Measurements from ENCODE around the gene ENOX1. TPM values are rescaled to one million over a fixed set of nuclear protein-coding genes. Genes with fewer than 3 reads are reported as not detected.
A peak's percentile ranks its signal among the peaks of the same experiment; 100 is the strongest.

Gene ENOX1
- total RNA-seq, 1 experiment from 2014 or later, result 0.95 TPM

DNA sequence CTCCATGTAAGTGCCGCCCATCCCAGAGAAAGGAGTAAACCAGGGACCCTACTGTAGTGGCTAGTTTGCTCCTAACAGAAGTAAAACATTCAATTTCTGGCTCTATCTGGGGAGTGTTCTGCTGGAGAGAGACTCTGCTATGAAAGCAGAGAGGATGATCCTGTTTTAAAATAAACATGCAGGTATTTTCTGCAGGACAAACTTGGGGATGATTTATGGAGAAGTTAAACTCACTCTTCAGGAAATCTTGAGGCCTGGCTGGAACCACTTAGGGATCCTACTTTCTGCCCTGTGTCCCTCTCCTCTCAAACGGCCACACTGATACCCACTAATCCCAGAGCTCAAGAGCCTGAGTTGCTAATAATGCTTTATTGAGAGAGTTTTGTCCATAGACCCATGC lies 482.3 kb downstream of the ENOX1 start:
- Histone ChIP-seq H3K9me2 (replicated peaks; ENCODE audit: low read length) (no peaks in the 10 kb centered on the region), H2AFZ (ENCODE audit: low read length) (no peak overlapping the region), H3K79me2 (ENCODE audit: low read length) (no peaks in the 10 kb centered on the region), H3K9me3 (ENCODE audit: low read length) (no peaks in the 10 kb centered on the region), H3K27ac (ENCODE audit: low read length) (no peak overlapping the region), H4K20me1 (ENCODE audit: low read length) (no peaks in the 10 kb centered on the region), H3K9ac (ENCODE audit: low read length) (no peak overlapping the region), H3K4me1 (ENCODE audit: insufficient read depth, low read length) (peaks cover 14% of the 10 kb centered on the region; the same call in 1 of the 2 replicates), H3K4me2 (ENCODE audit: low read length) (no peak overlapping the region), H3F3A (ENCODE audit: low read length, unreplicated experiment) (no peaks in the 10 kb centered on the region), H3K4me3 (ENCODE audit: low read length) (no peak overlapping the region), H3K27me3 (ENCODE audit: low read length) (no peaks in the 10 kb centered on the region), H3K36me3 (ENCODE audit: low read depth, low read length) (no peaks in the 10 kb centered on the region)
- DNase-seq (no peak), ATAC-seq (no peak)
- intact Hi-C loops (cut with micrococcal nuclease), result loop anchor here (5.0 to 10.0 kb wide), 5 partner anchors 150 to 570 kb away; partner anchors contain the start of genes CCDC122, ENOX1 and LACC1
- POLR2A ChIA-PET (ENCODE audit: unreplicated experiment), result no interaction called here
- BruUV-seq (replicated peaks), result no TSS peak
- CTCF ChIA-PET, result no interaction called here
- TF ChIP-seq CTCF (conservative IDR thresholded peaks at IDR 0.05; ENCODE audit: low read depth, low read length) (no peak), EZH2phosphoT487 (IDR thresholded peaks at IDR 0.05; ENCODE audit: borderline replicate concordance, low read length) (no peak), EZH2 (IDR thresholded peaks at IDR 0.05; ENCODE audit: low read length, unreplicated experiment) (no peak)

DNA sequence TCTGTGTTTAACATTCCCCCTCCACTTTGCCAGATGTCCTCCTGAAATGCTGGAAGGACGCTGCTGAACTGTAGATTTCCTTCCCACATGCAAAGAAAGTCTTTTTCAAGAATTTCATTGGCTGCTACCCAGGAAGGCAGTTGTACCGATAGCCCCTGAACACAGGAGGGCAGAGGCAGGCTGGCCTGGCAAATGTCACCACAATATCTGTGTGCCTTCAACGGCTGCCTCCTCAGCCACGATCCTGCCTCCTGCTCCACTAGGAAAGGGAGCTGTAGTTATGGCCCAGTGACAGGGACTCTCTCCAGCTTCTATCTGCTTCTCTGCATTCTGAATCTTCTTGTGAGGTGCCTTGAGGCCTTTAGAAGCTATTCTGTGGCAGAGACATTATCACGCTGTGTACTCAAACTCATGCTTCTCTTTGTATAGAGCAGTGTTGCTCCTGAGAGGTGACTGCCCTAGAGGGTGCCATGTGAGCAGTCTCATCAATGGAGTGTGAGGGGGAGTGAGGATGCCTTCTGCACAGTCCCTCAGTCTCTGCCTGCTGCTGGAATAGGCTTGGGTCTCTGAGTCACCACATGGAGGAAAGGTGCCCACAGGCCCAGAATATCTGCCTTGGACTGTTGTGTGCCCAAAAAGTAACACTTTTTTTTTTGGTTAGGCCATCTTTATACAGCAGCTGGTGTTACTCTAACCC lies 483.6 kb downstream of the ENOX1 start:
- Histone ChIP-seq H3K27me3 (ENCODE audit: low read length) (no peaks in the 10 kb centered on the region), H3K4me2 (ENCODE audit: low read length) (no peak overlapping the region), H3K9me2 (replicated peaks; ENCODE audit: low read length) (no peaks in the 10 kb centered on the region), H2AFZ (ENCODE audit: low read length) (0 out of 2 replicates have a peak overlapping the region, but pooled peaks have one; percentile 7), H3K36me3 (ENCODE audit: low read depth, low read length) (no peaks in the 10 kb centered on the region), H3K9ac (ENCODE audit: low read length) (no peak overlapping the region), H4K20me1 (ENCODE audit: low read length) (no peaks in the 10 kb centered on the region), H3K4me3 (ENCODE audit: low read length) (no peak overlapping the region), H3K9me3 (ENCODE audit: low read length) (no peaks in the 10 kb centered on the region), H3K27ac (ENCODE audit: low read length) (no peak overlapping the region), H3F3A (ENCODE audit: low read length, unreplicated experiment) (no peaks in the 10 kb centered on the region), H3K4me1 (ENCODE audit: insufficient read depth, low read length) (peaks cover 14% of the 10 kb centered on the region; the same call in 1 of the 2 replicates), H3K79me2 (ENCODE audit: low read length) (no peaks in the 10 kb centered on the region)
- POLR2A ChIA-PET (ENCODE audit: unreplicated experiment), result interaction anchor here (0.6 kb wide), 1 partner anchor 24 kb away, joined by 5 read pairs; no protein-coding TSS in a partner anchor
- DNase-seq, result peak; percentile 50
- no TSS peak for BruUV-seq (replicated peaks)
- ATAC-seq, result peak; percentile 59
- CTCF ChIA-PET, result interaction anchor here (0.6 kb wide), 2 partner anchors 171 to 502 kb away, joined by 3 to 4 read pairs; no protein-coding TSS in a partner anchor
- intact Hi-C loops (cut with micrococcal nuclease), result loop anchor here (5.0 to 10.0 kb wide), 5 partner anchors 148 to 572 kb away; partner anchors contain the start of genes CCDC122, ENOX1 and LACC1
- no peak for TF ChIP-seq EZH2 (IDR thresholded peaks at IDR 0.05; ENCODE audit: low read length, unreplicated experiment)
- peak; percentile 56 for TF ChIP-seq CTCF (conservative IDR thresholded peaks at IDR 0.05; ENCODE audit: low read depth, low read length)
